Tibial nerve (tissue), 4 donors: ENCODE results near the gene NEBL. TPM values are rescaled to one million over a fixed set of nuclear protein-coding genes. Genes with fewer than 3 reads are reported as not detected.

Source experiments
- DNase-seq, 2 donors: peaks; one replicate each; pipeline ENCODE4 v3.0.0-alpha.2; 2019; ENCODE audit warnings: low spot score in 2 of 2
- H3K27ac ChIP-seq, 4 donors: fragments of 200-600 bp; sonication (generic) in 3 of 4; one replicate each; pipeline ENCODE4 v1.5.1; 2017 to 2019; ENCODE audit warnings: mild to moderate bottlenecking in 1 of 4
- H3K27me3 ChIP-seq, 2 donors: fragments of 200-600 bp; sonication (generic) in 1 of 2; one replicate each; pipeline versions ENCODE4 v1.5.1 to v1.6.0; 2017 to 2019
- H3K36me3 ChIP-seq, 3 donors: fragments of 200-600 bp; sonication (generic); one replicate each; pipeline ENCODE4 v1.5.1; 2018 to 2019
- H3K4me1 ChIP-seq, 4 donors: fragments of 200-600 bp; sonication (generic) in 3 of 4; one replicate each; pipeline ENCODE4 v1.5.1; 2017 to 2019
- H3K4me3 ChIP-seq, 4 donors: fragments of 200-600 bp; sonication (generic) in 3 of 4; one replicate each; pipeline ENCODE4 v1.5.1; 2017 to 2019; ENCODE audit warnings: mild to moderate bottlenecking in 1 of 4, moderate library complexity in 1 of 4
- H3K9me3 ChIP-seq, 4 donors: fragments of 200-600 bp; sonication (generic) in 3 of 4; one replicate each; pipeline ENCODE4 v1.5.1; 2017 to 2019
- EP300 ChIP-seq, 2 donors: sonication (generic); formaldehyde crosslinking; IDR thresholded peaks; one replicate each; pipeline ENCODE4 v1.6.1; 2017; ENCODE audit warnings: antibody characterized with exemption in 2 of 2, mild to moderate bottlenecking in 1 of 2
- POLR2A ChIP-seq, 2 donors: fragments of 450-650 bp; IDR thresholded peaks; one replicate each; pipeline ENCODE4 v1.6.1; 2017; ENCODE audit warnings: antibody characterized with exemption in 2 of 2, mild to moderate bottlenecking in 2 of 2, moderate library complexity in 2 of 2
- WGBS, 2 donors: methylation state at CpG; one replicate each; pipeline ENCODE4 v1.1.5; 2018; 5-methylcytosine and 5-hydroxymethylcytosine counted together
- total RNA-seq, 4 donors: library from RNA; depleted of rRNA; stranded (reverse); fragments of >200 nt; gene quantifications; one replicate each; pipeline ENCODE4 v1.1.0, GENCODE V29; 2016
- TF ChIP-seq, protein P1 (sequence below), 5 experiments: fragments of 200-600 bp in 3 of 5; fragments of 450-650 bp in 2 of 5; sonication (generic) in 3 of 5; IDR thresholded peaks; one replicate each; pipeline ENCODE4 v1.5.1; 2016 to 2019; ENCODE audit warnings: antibody characterized with exemption in 5 of 5, mild to moderate bottlenecking in 3 of 5, moderate library complexity in 2 of 5

NEBL gene
- total RNA-seq, 4 donors from 2014 or later, result 34.5 to 61.2 (median 49.7) TPM

DNA sequence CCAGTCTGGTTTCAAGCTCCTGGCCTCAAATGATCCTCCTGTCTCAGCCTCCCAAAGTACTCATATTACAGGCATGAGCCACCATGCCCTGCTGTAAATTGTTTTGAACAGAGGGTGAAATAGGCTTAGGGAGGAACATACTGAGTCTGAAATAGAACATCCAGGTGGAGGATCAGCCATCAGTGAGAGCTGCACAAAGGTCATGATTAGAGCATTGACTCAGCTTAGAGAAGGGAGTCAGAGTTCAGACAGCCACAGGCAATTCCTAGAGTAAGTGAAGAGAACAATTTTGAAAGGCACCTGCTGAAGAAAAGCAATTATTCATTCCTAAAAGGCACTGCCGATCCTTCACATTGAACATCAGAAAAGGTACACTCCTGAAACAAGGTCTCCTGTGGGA is 15.9 kb upstream of the NEBL start:
- H3K4me1 ChIP-seq, result no peaks in the 10 kb centered on the region
- no peaks in the 10 kb centered on the region for H3K27me3 ChIP-seq
- DNase-seq, result no peak
- WGBS, 2 donors, result 78 to 90% methylated on average over 1 of the region's 1 CpG
- H3K27ac ChIP-seq, result no peak overlapping the region
- H3K36me3 ChIP-seq, result no peaks in the 10 kb centered on the region
- no peaks in the 10 kb centered on the region for H3K9me3 ChIP-seq
- no peak for TF ChIP-seq EP300 (IDR thresholded peaks at IDR 0.05)
- TF ChIP-seq, protein P1, sequence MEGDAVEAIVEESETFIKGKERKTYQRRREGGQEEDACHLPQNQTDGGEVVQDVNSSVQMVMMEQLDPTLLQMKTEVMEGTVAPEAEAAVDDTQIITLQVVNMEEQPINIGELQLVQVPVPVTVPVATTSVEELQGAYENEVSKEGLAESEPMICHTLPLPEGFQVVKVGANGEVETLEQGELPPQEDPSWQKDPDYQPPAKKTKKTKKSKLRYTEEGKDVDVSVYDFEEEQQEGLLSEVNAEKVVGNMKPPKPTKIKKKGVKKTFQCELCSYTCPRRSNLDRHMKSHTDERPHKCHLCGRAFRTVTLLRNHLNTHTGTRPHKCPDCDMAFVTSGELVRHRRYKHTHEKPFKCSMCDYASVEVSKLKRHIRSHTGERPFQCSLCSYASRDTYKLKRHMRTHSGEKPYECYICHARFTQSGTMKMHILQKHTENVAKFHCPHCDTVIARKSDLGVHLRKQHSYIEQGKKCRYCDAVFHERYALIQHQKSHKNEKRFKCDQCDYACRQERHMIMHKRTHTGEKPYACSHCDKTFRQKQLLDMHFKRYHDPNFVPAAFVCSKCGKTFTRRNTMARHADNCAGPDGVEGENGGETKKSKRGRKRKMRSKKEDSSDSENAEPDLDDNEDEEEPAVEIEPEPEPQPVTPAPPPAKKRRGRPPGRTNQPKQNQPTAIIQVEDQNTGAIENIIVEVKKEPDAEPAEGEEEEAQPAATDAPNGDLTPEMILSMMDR (IDR thresholded peaks at IDR 0.05), result no peak
- no peak for TF ChIP-seq POLR2A (IDR thresholded peaks at IDR 0.05)
- no peak overlapping the region for H3K4me3 ChIP-seq

DNA sequence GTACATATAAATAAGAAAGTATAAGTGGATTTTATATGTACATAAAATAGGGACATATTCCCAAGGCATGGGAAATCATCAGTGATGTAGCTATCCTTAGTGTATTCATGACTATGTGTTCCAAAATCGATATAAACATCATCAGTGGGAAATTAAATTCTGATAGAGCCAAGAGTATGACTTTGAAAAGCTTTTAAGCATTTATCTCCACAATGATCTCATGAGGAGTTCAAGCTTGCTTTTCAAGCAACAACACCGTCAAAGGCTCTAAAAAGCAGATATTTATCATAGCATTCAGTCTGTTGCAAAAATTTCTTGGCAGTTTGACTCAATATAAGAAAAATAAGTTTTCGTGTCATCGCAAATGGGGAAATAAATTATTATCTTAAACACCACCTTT is 14.5 kb upstream of the NEBL start:
- Histone ChIP-seq H3K36me3 (no peaks in the 10 kb centered on the region), H3K4me1 (no peaks in the 10 kb centered on the region), H3K27me3 (no peaks in the 10 kb centered on the region), H3K9me3 (no peaks in the 10 kb centered on the region), H3K4me3 (no peak overlapping the region), H3K27ac (no peak overlapping the region)
- 76 to 79% methylated on average over 4 of the region's 4 CpGs for WGBS, 2 donors
- TF ChIP-seq, protein P1 (IDR thresholded peaks at IDR 0.05), result no peak
- no peak for TF ChIP-seq EP300 (IDR thresholded peaks at IDR 0.05)
- TF ChIP-seq POLR2A (IDR thresholded peaks at IDR 0.05), result no peak
- no peak for DNase-seq

DNA sequence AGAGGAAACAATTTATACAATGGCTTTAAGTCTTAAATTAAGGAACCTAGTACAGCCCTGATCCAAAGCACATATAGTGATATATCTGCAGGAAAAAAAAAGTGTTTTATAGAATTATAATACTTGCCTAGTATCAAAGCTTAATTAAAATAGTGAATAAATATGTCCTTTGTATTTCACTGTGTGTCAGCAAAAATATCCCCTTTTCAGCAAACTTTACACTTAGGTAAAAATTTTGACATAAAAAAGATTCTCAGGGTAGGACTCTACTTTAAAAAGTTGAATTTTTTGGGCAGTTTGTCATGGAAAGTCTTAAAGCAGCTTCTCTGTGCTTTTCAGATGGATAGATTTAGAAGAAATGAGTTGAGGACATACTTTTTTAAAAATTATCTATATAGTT is 12.7 kb upstream of the NEBL start:
- Histone ChIP-seq H3K4me3 (no peak overlapping the region), H3K36me3 (no peaks in the 10 kb centered on the region), H3K27me3 (no peaks in the 10 kb centered on the region), H3K4me1 (no peaks in the 10 kb centered on the region), H3K9me3 (no peaks in the 10 kb centered on the region), H3K27ac (no peak overlapping the region)
- no peak for DNase-seq
- TF ChIP-seq POLR2A (IDR thresholded peaks at IDR 0.05) (no peak), EP300 (IDR thresholded peaks at IDR 0.05) (no peak)
- TF ChIP-seq, protein P1 (IDR thresholded peaks at IDR 0.05), result no peak

DNA sequence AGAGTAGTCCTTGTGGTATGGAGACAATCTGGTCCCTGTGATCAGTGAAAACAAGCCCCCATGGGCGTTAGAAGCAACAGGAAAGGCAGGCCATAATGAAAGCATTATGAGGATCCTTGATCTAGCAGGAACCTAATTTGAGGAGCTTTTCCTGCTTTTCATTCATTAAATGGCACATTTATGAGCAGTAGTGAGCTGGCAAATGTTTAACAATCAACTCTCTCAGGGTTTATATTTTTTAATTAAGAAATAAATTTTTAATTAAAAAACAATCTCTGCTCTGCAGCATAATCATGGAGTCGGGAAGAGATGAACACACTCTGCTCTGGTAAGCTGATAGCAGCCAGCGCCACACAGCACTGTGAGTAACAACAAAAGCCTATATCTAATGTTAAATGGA is 11.3 kb upstream of the NEBL start:
- H3K4me3 ChIP-seq, result no peak overlapping the region
- no peak for DNase-seq
- no peaks in the 10 kb centered on the region for H3K27me3 ChIP-seq
- 67 to 72% methylated on average over 3 of the region's 3 CpGs for WGBS, 2 donors
- no peak overlapping the region for H3K27ac ChIP-seq
- no peaks in the 10 kb centered on the region for H3K4me1 ChIP-seq
- TF ChIP-seq EP300 (IDR thresholded peaks at IDR 0.05) (no peak), POLR2A (IDR thresholded peaks at IDR 0.05) (no peak)
- TF ChIP-seq, protein P1 (IDR thresholded peaks at IDR 0.05), result no peak
- H3K36me3 ChIP-seq, result no peaks in the 10 kb centered on the region
- no peaks in the 10 kb centered on the region for H3K9me3 ChIP-seq

DNA sequence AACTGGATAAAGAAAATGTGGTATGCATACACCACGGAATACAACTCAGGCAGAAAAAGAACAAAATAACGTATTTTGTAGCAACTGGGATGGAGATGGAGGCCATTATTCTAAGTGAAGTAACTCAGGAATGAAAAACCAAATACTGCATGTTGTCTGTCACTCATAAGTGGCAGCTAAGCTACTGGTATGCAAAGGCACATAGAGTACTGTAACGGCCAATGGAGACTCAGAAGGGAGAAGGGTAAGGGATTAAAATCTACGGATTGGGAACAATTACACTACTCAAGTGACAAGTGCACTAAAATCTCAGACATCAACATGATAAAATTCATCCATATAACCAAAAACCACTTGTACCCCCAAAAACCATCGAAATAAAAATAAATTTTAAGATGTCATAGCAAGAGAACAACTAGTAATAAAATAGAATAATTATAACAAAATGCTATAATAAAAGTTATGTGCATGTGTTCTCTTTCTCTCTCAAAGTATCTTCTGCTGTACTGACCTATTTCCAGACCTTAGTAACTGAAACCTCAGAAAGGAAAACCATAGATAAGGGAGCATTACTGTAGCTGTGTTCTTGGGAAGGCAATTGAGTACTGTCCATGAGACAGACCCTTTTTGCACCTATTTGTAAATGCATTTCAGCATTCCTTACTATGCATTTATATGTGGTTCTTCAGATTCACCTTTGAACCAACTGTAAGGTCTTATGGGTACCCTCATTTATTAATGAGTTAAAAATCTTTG is 6.7 kb upstream of the NEBL start:
- H3K4me3 ChIP-seq, result no peak overlapping the region
- DNase-seq, result no peak
- no peaks in the 10 kb centered on the region for H3K9me3 ChIP-seq
- TF ChIP-seq POLR2A (IDR thresholded peaks at IDR 0.05) (no peak), EP300 (IDR thresholded peaks at IDR 0.05) (no peak)
- H3K27me3 ChIP-seq, result no peaks in the 10 kb centered on the region
- H3K36me3 ChIP-seq, result no peaks in the 10 kb centered on the region
- no peaks in the 10 kb centered on the region for H3K4me1 ChIP-seq
- 91 to 93% methylated on average over 5 of the region's 5 CpGs for WGBS, 2 donors
- H3K27ac ChIP-seq, result no peak overlapping the region
